ENCODE measurements around the gene CREB5. TPM values are rescaled to one million over a fixed set of nuclear protein-coding genes. Genes with fewer than 3 reads are reported as not detected.

CREB5 gene
- total RNA-seq, 1 experiment from 2014 or later, result 0.49 TPM

DNA sequence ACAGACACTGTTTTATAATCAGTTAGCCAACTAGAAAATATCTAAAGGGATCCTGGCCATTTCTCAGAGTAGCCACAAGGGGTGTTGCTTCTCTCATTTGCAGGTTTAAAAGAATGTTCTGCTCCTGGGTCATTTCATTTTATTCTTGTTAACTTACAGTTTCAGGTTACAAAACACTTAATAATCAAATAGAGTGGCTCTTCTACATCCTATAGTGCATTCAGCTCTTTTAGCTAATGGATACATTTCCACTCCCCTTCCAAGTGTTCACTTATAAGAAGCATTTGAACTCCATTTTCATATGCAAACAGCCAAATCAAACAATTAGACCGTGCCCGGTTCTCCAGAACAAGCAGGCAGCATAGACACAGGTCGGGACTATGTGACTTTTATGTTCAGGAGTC is 428.3 kb downstream of the CREB5 start:
- no peak overlapping the region for H3K4me3 ChIP-seq (replicated peaks in 1 of 2; ENCODE audit: low read depth in 1 of 2, low read length in 2 of 2)
- H3K9ac ChIP-seq (ENCODE audit: low read length), result no peak overlapping the region
- H4K20me1 ChIP-seq (ENCODE audit: insufficient read depth), result no peaks in the 10 kb centered on the region
- DNase-seq (ENCODE audit: low read depth, low spot score) (peak; percentile 7), ATAC-seq (peak; percentile 72)
- ChIA-PET RAD21 (ENCODE audit: low non-redundant PET in 1 of 2, low total read pairs in 2 of 2, uncharacterized antibody in 2 of 2, unreplicated experiment in 2 of 2) (no interaction called here), POLR2A (no interaction called here), CTCF (interaction anchor here (1.0 to 1.2 kb wide), 3 partner anchors 11 to 82 kb away, joined by 3 to 5 read pairs (median 4); no protein-coding TSS in a partner anchor)
- no peak for TF ChIP-seq ZNF274 (IDR thresholded peaks at IDR 0.05; ENCODE audit: low read depth, low read length)
- no peak for TF ChIP-seq POLR2AphosphoS5 (IDR thresholded peaks at IDR 0.05; ENCODE audit: low read depth, low read length)
- TF ChIP-seq CEBPB (IDR thresholded peaks at IDR 0.05; ENCODE audit: low read depth), result no peak
- no peak for TF ChIP-seq ELF1 (IDR thresholded peaks at IDR 0.05; ENCODE audit: borderline replicate concordance, low read depth)
- TF ChIP-seq, protein P1, sequence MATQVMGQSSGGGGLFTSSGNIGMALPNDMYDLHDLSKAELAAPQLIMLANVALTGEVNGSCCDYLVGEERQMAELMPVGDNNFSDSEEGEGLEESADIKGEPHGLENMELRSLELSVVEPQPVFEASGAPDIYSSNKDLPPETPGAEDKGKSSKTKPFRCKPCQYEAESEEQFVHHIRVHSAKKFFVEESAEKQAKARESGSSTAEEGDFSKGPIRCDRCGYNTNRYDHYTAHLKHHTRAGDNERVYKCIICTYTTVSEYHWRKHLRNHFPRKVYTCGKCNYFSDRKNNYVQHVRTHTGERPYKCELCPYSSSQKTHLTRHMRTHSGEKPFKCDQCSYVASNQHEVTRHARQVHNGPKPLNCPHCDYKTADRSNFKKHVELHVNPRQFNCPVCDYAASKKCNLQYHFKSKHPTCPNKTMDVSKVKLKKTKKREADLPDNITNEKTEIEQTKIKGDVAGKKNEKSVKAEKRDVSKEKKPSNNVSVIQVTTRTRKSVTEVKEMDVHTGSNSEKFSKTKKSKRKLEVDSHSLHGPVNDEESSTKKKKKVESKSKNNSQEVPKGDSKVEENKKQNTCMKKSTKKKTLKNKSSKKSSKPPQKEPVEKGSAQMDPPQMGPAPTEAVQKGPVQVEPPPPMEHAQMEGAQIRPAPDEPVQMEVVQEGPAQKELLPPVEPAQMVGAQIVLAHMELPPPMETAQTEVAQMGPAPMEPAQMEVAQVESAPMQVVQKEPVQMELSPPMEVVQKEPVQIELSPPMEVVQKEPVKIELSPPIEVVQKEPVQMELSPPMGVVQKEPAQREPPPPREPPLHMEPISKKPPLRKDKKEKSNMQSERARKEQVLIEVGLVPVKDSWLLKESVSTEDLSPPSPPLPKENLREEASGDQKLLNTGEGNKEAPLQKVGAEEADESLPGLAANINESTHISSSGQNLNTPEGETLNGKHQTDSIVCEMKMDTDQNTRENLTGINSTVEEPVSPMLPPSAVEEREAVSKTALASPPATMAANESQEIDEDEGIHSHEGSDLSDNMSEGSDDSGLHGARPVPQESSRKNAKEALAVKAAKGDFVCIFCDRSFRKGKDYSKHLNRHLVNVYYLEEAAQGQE (IDR thresholded peaks at IDR 0.05; ENCODE audit: low read depth), result no peak
- peak; percentile 11 to 63 (median 57); a peak in 5 of 6 replicates for TF ChIP-seq CTCF (IDR thresholded peaks at IDR 0.05 in 2 of 3, conservative IDR thresholded peaks at IDR 0.05 in 1 of 3; ENCODE audit: borderline replicate concordance in 1 of 3, insufficient read depth in 1 of 3, low read depth in 2 of 3, low read length in 2 of 3)
- TF ChIP-seq, protein P2, sequence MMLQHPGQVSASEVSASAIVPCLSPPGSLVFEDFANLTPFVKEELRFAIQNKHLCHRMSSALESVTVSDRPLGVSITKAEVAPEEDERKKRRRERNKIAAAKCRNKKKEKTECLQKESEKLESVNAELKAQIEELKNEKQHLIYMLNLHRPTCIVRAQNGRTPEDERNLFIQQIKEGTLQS (IDR thresholded peaks at IDR 0.05), result no peak
- H3K4me2 ChIP-seq (ENCODE audit: low read length), result no peak overlapping the region
- no peaks in the 10 kb centered on the region for H3K36me3 ChIP-seq (ENCODE audit: control insufficient read depth in 1 of 2, insufficient read depth in 2 of 2, low read length in 2 of 2)
- H3K27me3 ChIP-seq (ENCODE audit: insufficient read depth, low read length), result no peaks in the 10 kb centered on the region
- no peak overlapping the region for H2AFZ ChIP-seq (ENCODE audit: low read depth, low read length, poor library complexity, severe bottlenecking)
- no peak overlapping the region for H3K27ac ChIP-seq (ENCODE audit: low read depth, low read length)
- intact Hi-C loops (cut with micrococcal nuclease), result no loop called here
- H3K79me2 ChIP-seq (ENCODE audit: insufficient read depth, low read length), result no peaks in the 10 kb centered on the region
- peaks cover 0 to 4% of the 10 kb centered on the region in 2 experiments; a peak in 1 of 4 replicates for H3K4me1 ChIP-seq (ENCODE audit: control insufficient read depth in 1 of 2, insufficient read depth in 2 of 2, low read length in 2 of 2)
- H3K9me3 ChIP-seq (ENCODE audit: control insufficient read depth in 1 of 2, insufficient read depth in 1 of 2, low read depth in 1 of 2, low read length in 2 of 2), result no peaks in the 10 kb centered on the region
- no peaks in the 10 kb centered on the region for H3K9me2 ChIP-seq (ENCODE audit: insufficient read depth)
- no TSS peak for BruUV-seq (replicated peaks)
